Panc1 (cell line): ENCODE results near the gene CEMIP.

ENCODE experiments used
- POLR2AphosphoS5 ChIP-seq: IDR thresholded peaks from 2 replicates; pipeline ENCODE4 v1.6.1; 2012; ENCODE audit warnings: mild to moderate bottlenecking, low read depth, low read length, moderate library complexity
- SIN3A ChIP-seq: IDR thresholded peaks from 2 replicates; pipeline ENCODE4 v1.6.1; 2012; ENCODE audit warnings: low read depth, mild to moderate bottlenecking, low read length, moderate library complexity, borderline replicate concordance; ENCODE audit not compliant: insufficient read depth
- TCF7L2 ChIP-seq: IDR thresholded peaks from 2 replicates; pipeline ENCODE4 v1.6.1; 2011; ENCODE audit warnings: mild to moderate bottlenecking, low read depth, low read length, inconsistent platforms
- TF ChIP-seq, protein P1 (sequence below): fragments of 450-650 bp; IDR thresholded peaks from 2 replicates; pipeline ENCODE4 v1.5.1; 2017; ENCODE audit warnings: mild to moderate bottlenecking
- TF ChIP-seq, protein P2 (sequence below), 2 experiments: IDR thresholded peaks; 2 replicates each; pipeline ENCODE4 v1.6.1; 2011 to 2012; ENCODE audit warnings: low read depth in 2 of 2, control low read depth in 1 of 2, low read length in 1 of 2, mild to moderate bottlenecking in 1 of 2, moderate library complexity in 1 of 2; ENCODE audit not compliant: insufficient read depth in 1 of 2

DNA sequence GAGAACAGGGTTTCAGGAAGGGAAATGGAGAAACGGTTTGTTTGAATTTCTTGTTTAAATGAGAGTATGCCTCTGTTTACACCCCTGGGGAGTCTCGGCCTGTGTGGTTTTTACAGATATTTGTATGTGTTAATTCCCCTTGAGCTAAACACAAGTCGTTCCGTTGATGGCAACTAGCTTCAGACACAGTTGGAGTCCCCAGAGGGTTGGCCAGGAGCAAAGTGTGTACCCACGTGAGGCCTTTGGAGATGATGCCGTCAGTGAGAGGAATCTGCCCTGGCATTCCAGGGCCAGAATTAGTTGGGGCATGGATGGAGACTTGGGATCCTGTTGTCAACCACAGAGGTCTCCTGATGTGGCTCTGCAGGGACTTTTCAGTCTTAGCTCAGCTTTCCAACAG lies 44.0 kb downstream of the CEMIP start:
- TF ChIP-seq, protein P1, sequence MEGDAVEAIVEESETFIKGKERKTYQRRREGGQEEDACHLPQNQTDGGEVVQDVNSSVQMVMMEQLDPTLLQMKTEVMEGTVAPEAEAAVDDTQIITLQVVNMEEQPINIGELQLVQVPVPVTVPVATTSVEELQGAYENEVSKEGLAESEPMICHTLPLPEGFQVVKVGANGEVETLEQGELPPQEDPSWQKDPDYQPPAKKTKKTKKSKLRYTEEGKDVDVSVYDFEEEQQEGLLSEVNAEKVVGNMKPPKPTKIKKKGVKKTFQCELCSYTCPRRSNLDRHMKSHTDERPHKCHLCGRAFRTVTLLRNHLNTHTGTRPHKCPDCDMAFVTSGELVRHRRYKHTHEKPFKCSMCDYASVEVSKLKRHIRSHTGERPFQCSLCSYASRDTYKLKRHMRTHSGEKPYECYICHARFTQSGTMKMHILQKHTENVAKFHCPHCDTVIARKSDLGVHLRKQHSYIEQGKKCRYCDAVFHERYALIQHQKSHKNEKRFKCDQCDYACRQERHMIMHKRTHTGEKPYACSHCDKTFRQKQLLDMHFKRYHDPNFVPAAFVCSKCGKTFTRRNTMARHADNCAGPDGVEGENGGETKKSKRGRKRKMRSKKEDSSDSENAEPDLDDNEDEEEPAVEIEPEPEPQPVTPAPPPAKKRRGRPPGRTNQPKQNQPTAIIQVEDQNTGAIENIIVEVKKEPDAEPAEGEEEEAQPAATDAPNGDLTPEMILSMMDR: no peak
- TF ChIP-seq POLR2AphosphoS5 (no peak), SIN3A (no peak), TCF7L2 (no peak)
- TF ChIP-seq, protein P2, sequence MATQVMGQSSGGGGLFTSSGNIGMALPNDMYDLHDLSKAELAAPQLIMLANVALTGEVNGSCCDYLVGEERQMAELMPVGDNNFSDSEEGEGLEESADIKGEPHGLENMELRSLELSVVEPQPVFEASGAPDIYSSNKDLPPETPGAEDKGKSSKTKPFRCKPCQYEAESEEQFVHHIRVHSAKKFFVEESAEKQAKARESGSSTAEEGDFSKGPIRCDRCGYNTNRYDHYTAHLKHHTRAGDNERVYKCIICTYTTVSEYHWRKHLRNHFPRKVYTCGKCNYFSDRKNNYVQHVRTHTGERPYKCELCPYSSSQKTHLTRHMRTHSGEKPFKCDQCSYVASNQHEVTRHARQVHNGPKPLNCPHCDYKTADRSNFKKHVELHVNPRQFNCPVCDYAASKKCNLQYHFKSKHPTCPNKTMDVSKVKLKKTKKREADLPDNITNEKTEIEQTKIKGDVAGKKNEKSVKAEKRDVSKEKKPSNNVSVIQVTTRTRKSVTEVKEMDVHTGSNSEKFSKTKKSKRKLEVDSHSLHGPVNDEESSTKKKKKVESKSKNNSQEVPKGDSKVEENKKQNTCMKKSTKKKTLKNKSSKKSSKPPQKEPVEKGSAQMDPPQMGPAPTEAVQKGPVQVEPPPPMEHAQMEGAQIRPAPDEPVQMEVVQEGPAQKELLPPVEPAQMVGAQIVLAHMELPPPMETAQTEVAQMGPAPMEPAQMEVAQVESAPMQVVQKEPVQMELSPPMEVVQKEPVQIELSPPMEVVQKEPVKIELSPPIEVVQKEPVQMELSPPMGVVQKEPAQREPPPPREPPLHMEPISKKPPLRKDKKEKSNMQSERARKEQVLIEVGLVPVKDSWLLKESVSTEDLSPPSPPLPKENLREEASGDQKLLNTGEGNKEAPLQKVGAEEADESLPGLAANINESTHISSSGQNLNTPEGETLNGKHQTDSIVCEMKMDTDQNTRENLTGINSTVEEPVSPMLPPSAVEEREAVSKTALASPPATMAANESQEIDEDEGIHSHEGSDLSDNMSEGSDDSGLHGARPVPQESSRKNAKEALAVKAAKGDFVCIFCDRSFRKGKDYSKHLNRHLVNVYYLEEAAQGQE (IDR thresholded peaks at IDR 0.05; ENCODE audit: insufficient read depth in 1 of 2, low read depth in 2 of 2, low read length in 1 of 2): no peak
